Karpas-422 (cell line): ENCODE measurements around the gene ATF1. TPM values are rescaled to one million over a fixed set of nuclear protein-coding genes. Genes with fewer than 3 reads are reported as not detected.
"Not testable (repeated sequence)": the region's sequence is repeated elsewhere in the genome, so short reads cannot be mapped to it uniquely, and the experiment has no call there.

Experiments
- DNase-seq: peaks from one replicate; pipeline ENCODE4 v3.0.0-alpha.2; 2015
- H2AFZ ChIP-seq: fragments of 200-600 bp; sonication (generic); 2 replicates; pipeline ENCODE4 v1.6.1; 2014; ENCODE audit warnings: antibody characterized with exemption, low read length, mixed read lengths
- H3K27ac ChIP-seq: fragments of 200-600 bp; sonication (generic); 2 replicates; pipeline ENCODE4 v1.5.1; 2014; ENCODE audit warnings: mild to moderate bottlenecking, low read length, moderate library complexity
- H3K27me3 ChIP-seq: fragments of 200-600 bp; sonication (generic); 2 replicates; pipeline ENCODE4 v1.6.1; 2014; ENCODE audit warnings: low read length, mixed read lengths
- H3K36me3 ChIP-seq: fragments of 200-600 bp; sonication (generic); 2 replicates; pipeline ENCODE4 v1.6.1; 2014; ENCODE audit warnings: low read length, mixed read lengths; ENCODE audit not compliant: insufficient read depth
- H3K4me1 ChIP-seq: fragments of 200-600 bp; sonication (generic); 2 replicates; pipeline ENCODE4 v1.6.1; 2014; ENCODE audit warnings: mild to moderate bottlenecking, low read length, mixed read lengths
- H3K4me2 ChIP-seq: fragments of 200-600 bp; sonication (generic); 2 replicates; pipeline ENCODE4 v1.6.1; 2014; ENCODE audit warnings: low read length, low read depth, mild to moderate bottlenecking; ENCODE audit not compliant: poor library complexity, severe bottlenecking
- H3K4me3 ChIP-seq: fragments of 200-600 bp; sonication (generic); 2 replicates; pipeline ENCODE4 v1.5.1; 2014; ENCODE audit warnings: mild to moderate bottlenecking, antibody characterized with exemption, low read length, mixed read lengths
- H3K79me2 ChIP-seq: fragments of 200-600 bp; sonication (generic); 2 replicates; pipeline ENCODE4 v1.6.1; 2014; ENCODE audit warnings: mild to moderate bottlenecking, low read length, mixed read lengths
- H3K9ac ChIP-seq: fragments of 200-600 bp; sonication (generic); 2 replicates; pipeline ENCODE4 v1.6.0; 2014; ENCODE audit warnings: low read length
- H3K9me2 ChIP-seq: fragments of 200-600 bp; sonication (generic), shearing (Covaris generic); replicated peaks from 2 replicates; pipeline ENCODE4 v1.6.0; 2014; ENCODE audit warnings: mild to moderate bottlenecking, low read length, moderate library complexity; ENCODE audit not compliant: insufficient read depth
- H3K9me3 ChIP-seq: fragments of 300-700, 200-600 bp; sonication (generic); 2 replicates; pipeline ENCODE4 v1.6.1; 2014; ENCODE audit warnings: low read length, mixed read lengths
- H4K20me1 ChIP-seq: fragments of 200-600 bp; sonication (generic); 2 replicates; pipeline ENCODE4 v1.6.1; 2014; ENCODE audit warnings: mild to moderate bottlenecking, antibody characterized with exemption, low read length, low read depth; ENCODE audit not compliant: insufficient read depth
- total RNA-seq: library from RNA; depleted of rRNA; stranded (reverse); fragments of >200 nt; shearing (Covaris generic); gene quantifications from 2 replicates; pipeline ENCODE4 v1.2.3, GENCODE V29; 2014; ENCODE audit warnings: low replicate concordance

ATF1 gene
- total RNA-seq, 1 experiment from 2014 or later = 32.6 TPM

GRCh38 chr12:50799908-50800307 lies 36.0 kb downstream of the ATF1 start:
- Histone ChIP-seq H3K4me3 (no peak overlapping the region), H3K9me2 (no peaks in the 10 kb centered on the region), H3K9me3 (peaks cover 10% of the 10 kb centered on the region), H3K27me3 (no peaks in the 10 kb centered on the region), H3K79me2 (peaks cover 18% of the 10 kb centered on the region), H4K20me1 (no peaks in the 10 kb centered on the region), H3K4me2 (no peak overlapping the region), H3K9ac (no peak overlapping the region), H3K4me1 (no peaks in the 10 kb centered on the region), H2AFZ (no peak overlapping the region), H3K36me3 (peaks cover 47% of the 10 kb centered on the region), H3K27ac (no peak overlapping the region)
- DNase-seq = no peak

- H3K9me2 ChIP-seq = no peaks in the 10 kb centered on the region
- peaks cover 23% of the 10 kb centered on the region for H3K36me3 ChIP-seq
- H3K9ac ChIP-seq = no peak overlapping the region
- peaks cover 10% of the 10 kb centered on the region for H3K9me3 ChIP-seq
- no peaks in the 10 kb centered on the region for H4K20me1 ChIP-seq
- H3K27ac ChIP-seq = no peak overlapping the region
- H3K4me2 ChIP-seq = no peak overlapping the region
- DNase-seq = no peak
- H3K79me2 ChIP-seq = peaks cover 12% of the 10 kb centered on the region; the same call in 1 of the 2 replicates
- no peak overlapping the region for H3K4me3 ChIP-seq
- H3K27me3 ChIP-seq = no peaks in the 10 kb centered on the region
- H3K4me1 ChIP-seq = no peaks in the 10 kb centered on the region
- no peak overlapping the region for H2AFZ ChIP-seq
Observed at GRCh38 chr12:50803230-50803875, 39.5 kb downstream of the ATF1 start.

- Histone ChIP-seq H3K79me2 (peaks cover 12% of the 10 kb centered on the region; the same call in 1 of the 2 replicates), H3K9me3 (no peaks in the 10 kb centered on the region), H3K27ac (no peak overlapping the region), H3K4me1 (no peaks in the 10 kb centered on the region), H3K4me3 (no peak overlapping the region), H4K20me1 (no peaks in the 10 kb centered on the region), H3K9me2 (no peaks in the 10 kb centered on the region), H3K9ac (no peak overlapping the region), H3K27me3 (no peaks in the 10 kb centered on the region), H3K4me2 (no peak overlapping the region), H2AFZ (no peak overlapping the region), H3K36me3 (peaks cover 4% of the 10 kb centered on the region; the same call in 1 of the 2 replicates)
- no peak for DNase-seq
Observed at GRCh38 chr12:50806176-50806575, 42.3 kb downstream of the ATF1 start.

- not testable (repeated sequence) for H3K9ac ChIP-seq, H2AFZ ChIP-seq, H4K20me1 ChIP-seq, H3K9me3 ChIP-seq, H3K4me2 ChIP-seq, H3K27me3 ChIP-seq, H3K27ac ChIP-seq, H3K4me3 ChIP-seq, H3K9me2 ChIP-seq, H3K79me2 ChIP-seq, H3K4me1 ChIP-seq, DNase-seq
- peaks cover 16% of the 10 kb centered on the region for H3K36me3 ChIP-seq
Observed at GRCh38 chr12:50809131-50809530, 45.2 kb downstream of the ATF1 start.

GRCh38 chr12:50814921-50815320 lies 51.0 kb downstream of the ATF1 start:
- H3K4me2 ChIP-seq, H3K79me2 ChIP-seq, H3K9me3 ChIP-seq, H3K4me1 ChIP-seq, H4K20me1 ChIP-seq, H3K27me3 ChIP-seq, H3K27ac ChIP-seq, H3K4me3 ChIP-seq, H3K9ac ChIP-seq, H3K9me2 ChIP-seq, H2AFZ ChIP-seq, DNase-seq: not testable (repeated sequence)
- H3K36me3 ChIP-seq = peaks cover 48% of the 10 kb centered on the region

- Histone ChIP-seq H3K79me2 (no peaks in the 10 kb centered on the region), H3K36me3 (peaks cover 37% of the 10 kb centered on the region), H3K4me2 (no peak overlapping the region), H3K9me3 (no peaks in the 10 kb centered on the region), H3K27me3 (no peaks in the 10 kb centered on the region), H3K27ac (no peak overlapping the region), H4K20me1 (no peaks in the 10 kb centered on the region), H2AFZ (no peak overlapping the region), H3K4me1 (peaks cover 5% of the 10 kb centered on the region), H3K9me2 (no peaks in the 10 kb centered on the region), H3K9ac (no peak overlapping the region), H3K4me3 (no peak overlapping the region)
- no peak for DNase-seq
Observed at GRCh38 chr12:50820177-50820576, 56.3 kb downstream of the ATF1 start.

GRCh38 chr12:50822082-50822481 lies 58.2 kb downstream of the ATF1 start:
- no peaks in the 10 kb centered on the region for H3K9me3 ChIP-seq
- no peak overlapping the region for H3K9ac ChIP-seq
- H3K36me3 ChIP-seq = peaks cover 18% of the 10 kb centered on the region; the same call in 1 of the 2 replicates
- no peaks in the 10 kb centered on the region for H3K9me2 ChIP-seq
- H2AFZ ChIP-seq = no peak overlapping the region
- no peak for DNase-seq
- peaks cover 6% of the 10 kb centered on the region for H3K4me1 ChIP-seq
- no peak overlapping the region for H3K27ac ChIP-seq
- H3K27me3 ChIP-seq = no peaks in the 10 kb centered on the region
- H3K4me2 ChIP-seq = no peak overlapping the region
- H4K20me1 ChIP-seq = no peaks in the 10 kb centered on the region
- no peaks in the 10 kb centered on the region for H3K79me2 ChIP-seq
- no peak overlapping the region for H3K4me3 ChIP-seq

GRCh38 chr12:50823724-50824123 lies 59.8 kb downstream of the ATF1 start:
- not testable (repeated sequence) for H3K27ac ChIP-seq, H3K9me2 ChIP-seq, H2AFZ ChIP-seq, H3K36me3 ChIP-seq, DNase-seq, H3K9ac ChIP-seq, H3K79me2 ChIP-seq, H3K4me2 ChIP-seq, H3K27me3 ChIP-seq, H3K4me3 ChIP-seq, H4K20me1 ChIP-seq, H3K9me3 ChIP-seq, H3K4me1 ChIP-seq
